Neural cell (in vitro differentiated cells): ENCODE data around the gene ARFRP1. TPM values are rescaled to one million over a fixed set of nuclear protein-coding genes. Genes with fewer than 3 reads are reported as not detected.

Source experiments
- H2AFZ ChIP-seq: fragments of 200-600, 300-800 bp; sonication (generic), shearing (Covaris generic); 2 replicates; pipeline ENCODE4 v1.6.0; 2014; ENCODE audit warnings: low read depth, mild to moderate bottlenecking, antibody characterized with exemption, low read length, moderate library complexity
- H3F3A ChIP-seq: fragments of 200-600 bp; shearing (Covaris generic); 2 replicates; pipeline ENCODE4 v1.6.1; 2016; ENCODE audit warnings: mild to moderate bottlenecking, moderate library complexity, mixed read lengths, antibody characterized with exemption, low read length; ENCODE audit not compliant: insufficient read depth, poor library complexity, severe bottlenecking
- H3K27ac ChIP-seq: fragments of 200-600, 300-800 bp; sonication (generic), shearing (Covaris generic); 2 replicates; pipeline ENCODE4 v1.5.1; 2014; ENCODE audit warnings: mild to moderate bottlenecking, low read length, moderate library complexity
- H3K27me3 ChIP-seq: fragments of 300-800, 200-600 bp; sonication (generic), shearing (Covaris generic); 2 replicates; pipeline ENCODE4 v1.6.0; 2014; ENCODE audit warnings: mild to moderate bottlenecking, low read depth, low read length, moderate library complexity; ENCODE audit not compliant: insufficient read depth
- H3K36me3 ChIP-seq: fragments of 300-800, 200-600 bp; sonication (generic), shearing (Covaris generic); 2 replicates; pipeline ENCODE4 v1.5.1; 2014; ENCODE audit warnings: mild to moderate bottlenecking, antibody characterized with exemption, low read length, moderate library complexity; ENCODE audit not compliant: insufficient read depth
- H3K4me2 ChIP-seq: fragments of 300-800, 200-600 bp; sonication (generic), shearing (Covaris generic); 2 replicates; pipeline ENCODE4 v1.6.0; 2014; ENCODE audit warnings: mild to moderate bottlenecking, low read length
- H3K4me3 ChIP-seq: fragments of 300-800, 200-600 bp; sonication (generic), shearing (Covaris generic); 2 replicates; pipeline ENCODE4 v1.5.1; 2014; ENCODE audit warnings: mild to moderate bottlenecking, low read length, moderate library complexity
- H3K79me2 ChIP-seq: fragments of 200-600 bp; shearing (Covaris generic); replicated peaks from 2 replicates; pipeline ENCODE4 v1.6.0; 2014; ENCODE audit warnings: mild to moderate bottlenecking, low read length, moderate library complexity; ENCODE audit not compliant: insufficient read depth
- H3K9ac ChIP-seq: fragments of 300-800, 200-600 bp; sonication (generic), shearing (Covaris generic); 2 replicates; pipeline ENCODE4 v1.6.1; 2016; ENCODE audit warnings: mild to moderate bottlenecking, low read length, mixed read lengths
- H3K9me2 ChIP-seq: fragments of 200-600 bp; shearing (Covaris generic); 2 replicates; pipeline ENCODE4 v1.6.1; 2016; ENCODE audit warnings: mild to moderate bottlenecking, low read length, mixed read lengths; ENCODE audit not compliant: insufficient read depth
- H3K9me3 ChIP-seq: fragments of 200-600, 300-800 bp; sonication (generic), shearing (Covaris generic); 2 replicates; pipeline ENCODE4 v1.6.1; 2016; ENCODE audit warnings: mild to moderate bottlenecking, mixed run types, low read length, moderate library complexity, mixed read lengths
- H4K20me1 ChIP-seq: fragments of 200-600 bp; shearing (Covaris generic); 2 replicates; pipeline ENCODE4 v1.6.1; 2016; ENCODE audit warnings: mild to moderate bottlenecking, mixed run types; ENCODE audit not compliant: insufficient read depth
- EP300 ChIP-seq: fragments of 450-650 bp; conservative IDR thresholded peaks from 2 replicates; pipeline ENCODE4 v1.6.1; 2014; ENCODE audit warnings: antibody characterized with exemption, mild to moderate bottlenecking, moderate library complexity; ENCODE audit not compliant: poor library complexity, severe bottlenecking
- EZH2 ChIP-seq: fragments of 200-600, 300-800 bp; shearing (Covaris generic), sonication (generic); IDR thresholded peaks from 2 replicates; pipeline ENCODE4 v1.6.1; 2014; ENCODE audit warnings: antibody characterized with exemption, low read length, borderline replicate concordance, mild to moderate bottlenecking; ENCODE audit not compliant: insufficient read depth, poor library complexity, severe bottlenecking
- MXI1 ChIP-seq: fragments of 450-650 bp; conservative IDR thresholded peaks from 2 replicates; pipeline ENCODE4 v1.6.1; 2014; ENCODE audit warnings: antibody characterized with exemption, mild to moderate bottlenecking; ENCODE audit not compliant: poor library complexity, severe bottlenecking
- POLR2AphosphoS5 ChIP-seq: IDR thresholded peaks from 2 replicates; pipeline ENCODE4 v1.6.1; 2012
- RAD21 ChIP-seq: fragments of 450-650 bp; conservative IDR thresholded peaks from 2 replicates; pipeline ENCODE4 v1.6.1; 2014; ENCODE audit warnings: antibody characterized with exemption, mild to moderate bottlenecking, moderate library complexity
- SMC3 ChIP-seq: fragments of 450-650 bp; conservative IDR thresholded peaks from 2 replicates; pipeline ENCODE4 v1.6.1; 2014; ENCODE audit warnings: antibody characterized with exemption, mild to moderate bottlenecking, moderate library complexity; ENCODE audit not compliant: poor library complexity
- TAF1 ChIP-seq: IDR thresholded peaks from 2 replicates; pipeline ENCODE4 v1.6.1; 2012; ENCODE audit warnings: low read depth
- polyA plus RNA-seq: library from polyadenylated mRNA; depleted of rRNA; stranded (reverse); fragments of >200 nt; gene quantifications from 2 replicates; pipeline ENCODE4 v1.2.3, GENCODE V29; 2014
- TF ChIP-seq, protein P1 (sequence below): IDR thresholded peaks from 2 replicates; pipeline ENCODE4 v1.6.1; 2012; ENCODE audit warnings: borderline replicate concordance
- TF ChIP-seq, protein P2 (sequence below): fragments of 450-650 bp; IDR thresholded peaks from 2 replicates; pipeline ENCODE4 v1.5.1; 2014; ENCODE audit warnings: antibody characterized with exemption, mild to moderate bottlenecking, moderate library complexity; ENCODE audit not compliant: poor library complexity, severe bottlenecking

Gene ARFRP1
- polyA plus RNA-seq, 1 donor from 2014 or later = 70.9 TPM

DNA sequence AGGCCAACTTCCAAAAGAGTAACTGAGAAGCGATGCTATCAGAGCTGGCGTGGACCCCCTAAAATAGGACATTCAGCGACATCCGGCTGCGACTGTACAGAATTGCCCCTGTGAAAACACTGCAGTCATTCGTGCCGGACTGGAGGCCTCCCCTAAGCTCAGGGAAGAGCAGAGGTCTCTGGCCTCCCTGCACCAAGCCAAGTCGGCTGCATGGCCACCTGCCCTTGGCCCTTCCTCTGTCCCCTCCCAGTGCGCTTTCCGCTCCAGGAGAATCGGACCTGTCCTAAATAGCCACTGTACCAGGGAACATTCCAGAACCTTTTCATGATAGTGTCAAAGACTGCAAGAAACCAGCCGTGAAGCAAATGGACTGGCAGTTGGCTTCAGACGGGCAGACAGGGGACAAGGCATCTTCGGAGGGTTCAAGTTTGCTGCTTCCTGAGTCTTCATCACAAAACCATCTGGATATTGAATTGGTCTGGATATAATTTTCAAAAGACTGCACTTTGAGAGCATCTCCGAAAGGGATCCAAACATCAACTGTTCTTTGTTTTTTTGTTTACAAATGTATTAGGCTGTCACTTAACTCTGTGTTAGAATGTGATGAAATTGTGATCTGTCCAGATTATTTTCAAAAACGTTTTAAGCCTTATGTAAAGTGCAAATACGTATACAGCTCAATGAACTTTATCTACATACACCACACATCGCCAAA is 48.3 kb upstream of the ARFRP1 start:
- TF ChIP-seq EP300 (no peak), SMC3 (no peak), EZH2 (no peak), POLR2AphosphoS5 (no peak), TAF1 (no peak), RAD21 (no peak), MXI1 (no peak)
- TF ChIP-seq, protein P1, sequence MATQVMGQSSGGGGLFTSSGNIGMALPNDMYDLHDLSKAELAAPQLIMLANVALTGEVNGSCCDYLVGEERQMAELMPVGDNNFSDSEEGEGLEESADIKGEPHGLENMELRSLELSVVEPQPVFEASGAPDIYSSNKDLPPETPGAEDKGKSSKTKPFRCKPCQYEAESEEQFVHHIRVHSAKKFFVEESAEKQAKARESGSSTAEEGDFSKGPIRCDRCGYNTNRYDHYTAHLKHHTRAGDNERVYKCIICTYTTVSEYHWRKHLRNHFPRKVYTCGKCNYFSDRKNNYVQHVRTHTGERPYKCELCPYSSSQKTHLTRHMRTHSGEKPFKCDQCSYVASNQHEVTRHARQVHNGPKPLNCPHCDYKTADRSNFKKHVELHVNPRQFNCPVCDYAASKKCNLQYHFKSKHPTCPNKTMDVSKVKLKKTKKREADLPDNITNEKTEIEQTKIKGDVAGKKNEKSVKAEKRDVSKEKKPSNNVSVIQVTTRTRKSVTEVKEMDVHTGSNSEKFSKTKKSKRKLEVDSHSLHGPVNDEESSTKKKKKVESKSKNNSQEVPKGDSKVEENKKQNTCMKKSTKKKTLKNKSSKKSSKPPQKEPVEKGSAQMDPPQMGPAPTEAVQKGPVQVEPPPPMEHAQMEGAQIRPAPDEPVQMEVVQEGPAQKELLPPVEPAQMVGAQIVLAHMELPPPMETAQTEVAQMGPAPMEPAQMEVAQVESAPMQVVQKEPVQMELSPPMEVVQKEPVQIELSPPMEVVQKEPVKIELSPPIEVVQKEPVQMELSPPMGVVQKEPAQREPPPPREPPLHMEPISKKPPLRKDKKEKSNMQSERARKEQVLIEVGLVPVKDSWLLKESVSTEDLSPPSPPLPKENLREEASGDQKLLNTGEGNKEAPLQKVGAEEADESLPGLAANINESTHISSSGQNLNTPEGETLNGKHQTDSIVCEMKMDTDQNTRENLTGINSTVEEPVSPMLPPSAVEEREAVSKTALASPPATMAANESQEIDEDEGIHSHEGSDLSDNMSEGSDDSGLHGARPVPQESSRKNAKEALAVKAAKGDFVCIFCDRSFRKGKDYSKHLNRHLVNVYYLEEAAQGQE = no peak
- TF ChIP-seq, protein P2, sequence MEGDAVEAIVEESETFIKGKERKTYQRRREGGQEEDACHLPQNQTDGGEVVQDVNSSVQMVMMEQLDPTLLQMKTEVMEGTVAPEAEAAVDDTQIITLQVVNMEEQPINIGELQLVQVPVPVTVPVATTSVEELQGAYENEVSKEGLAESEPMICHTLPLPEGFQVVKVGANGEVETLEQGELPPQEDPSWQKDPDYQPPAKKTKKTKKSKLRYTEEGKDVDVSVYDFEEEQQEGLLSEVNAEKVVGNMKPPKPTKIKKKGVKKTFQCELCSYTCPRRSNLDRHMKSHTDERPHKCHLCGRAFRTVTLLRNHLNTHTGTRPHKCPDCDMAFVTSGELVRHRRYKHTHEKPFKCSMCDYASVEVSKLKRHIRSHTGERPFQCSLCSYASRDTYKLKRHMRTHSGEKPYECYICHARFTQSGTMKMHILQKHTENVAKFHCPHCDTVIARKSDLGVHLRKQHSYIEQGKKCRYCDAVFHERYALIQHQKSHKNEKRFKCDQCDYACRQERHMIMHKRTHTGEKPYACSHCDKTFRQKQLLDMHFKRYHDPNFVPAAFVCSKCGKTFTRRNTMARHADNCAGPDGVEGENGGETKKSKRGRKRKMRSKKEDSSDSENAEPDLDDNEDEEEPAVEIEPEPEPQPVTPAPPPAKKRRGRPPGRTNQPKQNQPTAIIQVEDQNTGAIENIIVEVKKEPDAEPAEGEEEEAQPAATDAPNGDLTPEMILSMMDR = no peak
- Histone ChIP-seq H3K9me2 (no peaks in the 10 kb centered on the region), H3K36me3 (no peaks in the 10 kb centered on the region), H2AFZ (no peak overlapping the region), H3K9ac (no peak overlapping the region), H3K4me2 (no peak overlapping the region), H3K79me2 (no peaks in the 10 kb centered on the region), H4K20me1 (no peaks in the 10 kb centered on the region), H3K9me3 (no peaks in the 10 kb centered on the region), H3F3A (no peaks in the 10 kb centered on the region), H3K27ac (no peak overlapping the region), H3K27me3 (no peaks in the 10 kb centered on the region), H3K4me3 (no peak overlapping the region)

DNA sequence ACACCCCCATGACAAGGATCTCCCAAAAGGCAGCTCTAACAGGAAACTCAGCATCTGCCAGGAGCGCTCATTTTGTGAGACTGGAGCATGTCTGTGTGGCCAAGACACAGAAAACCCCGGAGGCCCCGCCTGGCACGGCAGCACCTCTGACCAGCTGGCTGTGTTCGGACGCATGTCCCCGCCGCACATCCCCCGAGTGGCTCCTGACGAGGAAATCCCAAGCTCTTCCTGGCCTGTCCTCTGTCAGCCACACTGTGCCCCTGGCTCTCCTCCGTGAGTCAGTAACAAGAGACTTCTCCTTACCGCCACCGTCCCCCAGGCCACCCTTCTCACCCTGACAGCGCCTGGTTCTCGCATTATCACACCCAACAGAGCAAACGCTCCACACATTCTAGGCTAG is 46.2 kb upstream of the ARFRP1 start:
- H4K20me1 ChIP-seq = no peaks in the 10 kb centered on the region
- H2AFZ ChIP-seq = no peak overlapping the region
- no peaks in the 10 kb centered on the region for H3K9me3 ChIP-seq
- TF ChIP-seq SMC3 = no peak
- no peak for TF ChIP-seq EZH2
- TF ChIP-seq, protein P2 = no peak
- TF ChIP-seq, protein P1 = no peak
- no peak for TF ChIP-seq POLR2AphosphoS5
- TF ChIP-seq TAF1 = no peak
- no peak for TF ChIP-seq RAD21
- no peak for TF ChIP-seq EP300
- no peak for TF ChIP-seq MXI1
- no peaks in the 10 kb centered on the region for H3K79me2 ChIP-seq
- H3K4me3 ChIP-seq = no peak overlapping the region
- H3K9me2 ChIP-seq = no peaks in the 10 kb centered on the region
- no peaks in the 10 kb centered on the region for H3K27me3 ChIP-seq
- no peaks in the 10 kb centered on the region for H3F3A ChIP-seq
- no peak overlapping the region for H3K4me2 ChIP-seq
- no peak overlapping the region for H3K9ac ChIP-seq
- no peaks in the 10 kb centered on the region for H3K36me3 ChIP-seq
- no peak overlapping the region for H3K27ac ChIP-seq
